Endothelial cell of umbilical vein (primary cell): Measurements from ENCODE around the gene DIP2C. TPM values are rescaled to one million over a fixed set of nuclear protein-coding genes. Genes with fewer than 3 reads are reported as not detected.

Experiments used
- BruUV-seq: library from RNA; stranded (reverse); fragments of 400-500 nt; replicated peaks from 2 replicates; lab custom pipeline; 2021; lab: Mats Ljungman, UMichigan
- CTCF ChIA-PET: fragments of 300-600, 350-600 bp; sonication (Branson Sonifier 250); formaldehyde crosslinking; loops from one replicate; lab custom pipeline; 2021; ENCODE audit warnings: antibody characterized with exemption, inconsistent platforms; lab: Charles Lee
- POLR2A ChIA-PET: fragments of 300-600, 350-600 bp; sonication (Branson Sonifier 250); formaldehyde crosslinking; loops from one replicate; lab custom pipeline; 2021; ENCODE audit warnings: antibody characterized with exemption, inconsistent platforms; lab: Charles Lee
- DNase-seq: peaks from one replicate; pipeline ENCODE4 v3.0.0-alpha.2; 2011; ENCODE audit warnings: low read depth, low spot score
- FAIRE-seq: peaks from 2 replicates; lab custom pipeline; 2011; peaks lifted over from hg19 to GRCh38; lab: Jason Lieb, UNC
- H2AFZ ChIP-seq: 2 replicates; pipeline ENCODE4 v1.6.0; 2012; ENCODE audit warnings: low read depth, low read length, control low read depth, inconsistent platforms
- H3K27ac ChIP-seq: 2 replicates; pipeline ENCODE4 v1.5.1; 2011; ENCODE audit warnings: low read depth, mild to moderate bottlenecking, control low read depth, low read length, moderate library complexity; ENCODE audit not compliant: insufficient read depth
- H3K27me3 ChIP-seq, 2 experiments: 2 replicates each; pipeline versions ENCODE4 v1.6.0 to v1.6.1; 2011; ENCODE audit warnings: low read length in 2 of 2, mixed read lengths in 1 of 2; ENCODE audit not compliant: control insufficient read depth in 2 of 2, insufficient read depth in 2 of 2
- H3K36me3 ChIP-seq, 2 experiments: 2 replicates in 1 of 2; 3 replicates in 1 of 2; pipeline ENCODE4 v1.5.1; 2011; ENCODE audit warnings: low read length in 2 of 2, mild to moderate bottlenecking in 1 of 2, moderate library complexity in 1 of 2; ENCODE audit not compliant: control insufficient read depth in 2 of 2, insufficient read depth in 2 of 2; ENCODE audit errors: extremely low read depth in 1 of 2
- H3K4me1 ChIP-seq: 3 replicates; pipeline ENCODE4 v1.5.1; 2011; ENCODE audit warnings: mild to moderate bottlenecking, low read length; ENCODE audit not compliant: control insufficient read depth, insufficient read depth; ENCODE audit errors: extremely low read depth
- H3K4me2 ChIP-seq: 2 replicates; pipeline ENCODE4 v1.6.1; 2011; ENCODE audit warnings: low read length, control low read depth, mixed read lengths; ENCODE audit not compliant: insufficient read depth
- H3K4me3 ChIP-seq, 3 experiments: fragments of 200-600 bp in 1 of 3; sonication (generic), shearing (Covaris generic) in 1 of 3; replicated peaks in 1 of 3; 2 replicates each; pipeline ENCODE4 v1.5.1; 2011 to 2016; ENCODE audit warnings: control low read depth in 3 of 3, low read length in 3 of 3, mild to moderate bottlenecking in 2 of 3, inconsistent platforms in 1 of 3, low read depth in 1 of 3, moderate library complexity in 1 of 3; ENCODE audit not compliant: insufficient read depth in 1 of 3
- H3K79me2 ChIP-seq: 2 replicates; pipeline ENCODE4 v1.6.0; 2012; ENCODE audit warnings: low read length, inconsistent platforms; ENCODE audit not compliant: control insufficient read depth, insufficient read depth
- H3K9ac ChIP-seq: replicated peaks from 2 replicates; pipeline ENCODE3; 2011; ENCODE audit warnings: low read length, control low read depth; ENCODE audit not compliant: insufficient read depth; ENCODE audit errors: extremely low read depth
- H3K9me1 ChIP-seq: replicated peaks from 3 replicates; pipeline ENCODE4 v1.6.0; 2011; ENCODE audit warnings: mild to moderate bottlenecking, low read length; ENCODE audit not compliant: control insufficient read depth, insufficient read depth; ENCODE audit errors: extremely low read depth
- H3K9me3 ChIP-seq: replicated peaks from 2 replicates; pipeline ENCODE4 v1.5.1; 2012; ENCODE audit warnings: low read length, inconsistent platforms; ENCODE audit not compliant: control insufficient read depth, insufficient read depth
- H4K20me1 ChIP-seq: replicated peaks from 2 replicates; pipeline ENCODE3; 2011; ENCODE audit warnings: mild to moderate bottlenecking, low read length; ENCODE audit not compliant: control insufficient read depth, insufficient read depth; ENCODE audit errors: extremely low read depth
- EZH2 ChIP-seq: IDR thresholded peaks from 2 replicates; pipeline ENCODE4 v1.6.1; 2012; ENCODE audit warnings: borderline replicate concordance, low read depth, mild to moderate bottlenecking, moderate library complexity, low read length, inconsistent platforms; ENCODE audit not compliant: severe bottlenecking
- FOS ChIP-seq: IDR thresholded peaks from 2 replicates; pipeline ENCODE4 v1.6.1; 2011; ENCODE audit warnings: mild to moderate bottlenecking, low read length, moderate library complexity, borderline replicate concordance; ENCODE audit not compliant: insufficient read depth
- GATA2 ChIP-seq: IDR thresholded peaks from 2 replicates; pipeline ENCODE4 v1.7.0; 2011; ENCODE audit warnings: low read depth, mild to moderate bottlenecking, moderate library complexity, mixed read lengths, low read length; ENCODE audit not compliant: insufficient read length, insufficient read depth
- POLR2AphosphoS5 ChIP-seq: IDR thresholded peaks from 2 replicates; pipeline ENCODE4 v1.6.1; 2012; ENCODE audit warnings: low read depth, mild to moderate bottlenecking, control low read depth, low read length, moderate library complexity; ENCODE audit not compliant: insufficient read depth
- dilution Hi-C: fragments of 300-500 bp; cut with MboI; formaldehyde crosslinking; loops from one replicate; pipeline ENCODE4 v1.15.0; 2019; ENCODE audit warnings: low sequenced_read_pairs; ENCODE audit not compliant: extremely low pct_ligation_motif_present
- intact Hi-C: fragments of 100-400 bp; cut with micrococcal nuclease; formaldehyde crosslinking; loops from one replicate; pipeline ENCODE4 v1.10.0; 2022
- polyA plus RNA-seq, 4 experiments: library from polyadenylated mRNA; depleted of rRNA in 3 of 4; stranded (reverse) in 3 of 4; unstranded in 1 of 4; fragments of >200 nt; gene quantifications; 2 replicates each; pipeline versions ENCODE4 v1.2.1 to v1.2.3, GENCODE V29; 2011 to 2012; ENCODE audit warnings: missing spikeins in 1 of 4
- total RNA-seq: library from RNA; stranded (reverse); gene quantifications from 2 replicates; pipeline ENCODE4 v1.2.3, GENCODE V29; 2021
- TF ChIP-seq, protein P1 (sequence below), 2 donors: IDR thresholded peaks; 1 replicate in 1 of 2; 2 replicates in 1 of 2; pipeline ENCODE4 v1.5.1; 2011; ENCODE audit warnings: low read length in 2 of 2, mild to moderate bottlenecking in 2 of 2, moderate library complexity in 2 of 2, control low read depth in 1 of 2, inconsistent platforms in 1 of 2, low read depth in 1 of 2; ENCODE audit not compliant: insufficient read depth in 1 of 2; ENCODE audit errors: extremely low read depth in 1 of 2
- TF ChIP-seq, protein P2 (sequence below): IDR thresholded peaks from 2 replicates; pipeline ENCODE4 v1.6.1; 2011; ENCODE audit not compliant: insufficient read depth, insufficient read length

DIP2C gene
- total and polyA plus RNA-seq, 2 donors (not counting 3 experiments of a cell fraction or from before 2014, with no cell fraction given), result 3.6 to 10.7 TPM

DNA sequence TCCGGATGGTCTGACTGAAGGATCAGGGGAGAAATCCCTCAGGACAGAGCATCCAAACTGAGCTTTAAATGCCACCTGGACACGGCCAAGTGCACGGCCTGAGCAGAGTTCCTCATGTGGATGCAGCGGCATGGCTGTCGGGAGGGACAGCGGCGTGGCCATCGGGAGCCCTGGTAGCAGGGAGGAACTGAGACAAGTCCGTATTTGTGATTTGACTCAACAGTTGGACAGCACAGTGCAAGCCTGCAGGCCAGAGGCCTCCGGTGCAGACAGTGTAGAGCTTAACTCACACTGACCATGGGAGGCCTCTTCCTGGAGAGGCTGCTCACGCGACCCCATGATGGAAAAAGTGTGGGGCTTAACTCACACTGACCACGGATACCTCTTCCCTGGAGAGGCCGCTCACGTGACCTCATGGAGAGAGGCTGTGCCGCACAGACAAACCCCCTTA is 207.4 kb downstream of the DIP2C start:
- CTCF ChIA-PET, result no interaction called here
- Histone ChIP-seq H2AFZ (no peak overlapping the region), H3K4me1 (peaks cover 8% of the 10 kb centered on the region), H3K79me2 (no peaks in the 10 kb centered on the region), H4K20me1 (no peaks in the 10 kb centered on the region), H3K9ac (no peak overlapping the region), H3K27ac (no peak overlapping the region), H3K27me3 (no peaks in the 10 kb centered on the region), H3K4me3 (no peak overlapping the region), H3K9me3 (no peaks in the 10 kb centered on the region), H3K36me3 (no peaks in the 10 kb centered on the region), H3K4me2 (no peak overlapping the region), H3K9me1 (no peaks in the 10 kb centered on the region)
- POLR2A ChIA-PET, result no interaction called here
- no peak for TF ChIP-seq GATA2
- no peak for TF ChIP-seq EZH2
- TF ChIP-seq FOS, result no peak
- TF ChIP-seq, protein P1, sequence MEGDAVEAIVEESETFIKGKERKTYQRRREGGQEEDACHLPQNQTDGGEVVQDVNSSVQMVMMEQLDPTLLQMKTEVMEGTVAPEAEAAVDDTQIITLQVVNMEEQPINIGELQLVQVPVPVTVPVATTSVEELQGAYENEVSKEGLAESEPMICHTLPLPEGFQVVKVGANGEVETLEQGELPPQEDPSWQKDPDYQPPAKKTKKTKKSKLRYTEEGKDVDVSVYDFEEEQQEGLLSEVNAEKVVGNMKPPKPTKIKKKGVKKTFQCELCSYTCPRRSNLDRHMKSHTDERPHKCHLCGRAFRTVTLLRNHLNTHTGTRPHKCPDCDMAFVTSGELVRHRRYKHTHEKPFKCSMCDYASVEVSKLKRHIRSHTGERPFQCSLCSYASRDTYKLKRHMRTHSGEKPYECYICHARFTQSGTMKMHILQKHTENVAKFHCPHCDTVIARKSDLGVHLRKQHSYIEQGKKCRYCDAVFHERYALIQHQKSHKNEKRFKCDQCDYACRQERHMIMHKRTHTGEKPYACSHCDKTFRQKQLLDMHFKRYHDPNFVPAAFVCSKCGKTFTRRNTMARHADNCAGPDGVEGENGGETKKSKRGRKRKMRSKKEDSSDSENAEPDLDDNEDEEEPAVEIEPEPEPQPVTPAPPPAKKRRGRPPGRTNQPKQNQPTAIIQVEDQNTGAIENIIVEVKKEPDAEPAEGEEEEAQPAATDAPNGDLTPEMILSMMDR (IDR thresholded peaks at IDR 0.05; ENCODE audit: extremely low read depth in 1 of 2, insufficient read depth in 1 of 2, low read depth in 1 of 2, low read length in 2 of 2), result no peak
- no peak for TF ChIP-seq POLR2AphosphoS5
- DNase-seq, result no peak
- dilution Hi-C loops (no loop called here), intact Hi-C loops (no loop called here)
- no TSS peak for BruUV-seq
- no peak for FAIRE-seq

DNA sequence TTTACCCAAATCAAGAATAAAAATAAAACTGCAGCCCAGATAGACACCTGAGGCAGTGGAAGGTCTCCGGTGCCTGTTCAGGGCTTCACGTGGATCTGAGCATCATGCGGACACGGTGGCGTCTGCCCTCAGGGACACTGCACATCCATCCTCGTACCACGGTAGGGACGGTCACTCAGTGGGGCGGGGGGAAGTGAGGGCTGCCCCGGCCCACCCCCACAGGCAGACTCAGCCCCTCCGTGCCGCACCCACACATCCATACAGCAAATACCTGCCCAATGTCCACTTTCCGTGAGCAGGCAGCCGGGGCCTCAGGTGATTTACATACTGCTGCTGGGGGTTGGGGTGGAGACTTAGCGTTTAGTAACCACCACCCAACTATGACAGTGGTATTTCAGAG is 207.8 kb downstream of the DIP2C start:
- H3K9me1 ChIP-seq, result no peaks in the 10 kb centered on the region
- H3K4me3 ChIP-seq, result no peak overlapping the region
- TF ChIP-seq, protein P2, sequence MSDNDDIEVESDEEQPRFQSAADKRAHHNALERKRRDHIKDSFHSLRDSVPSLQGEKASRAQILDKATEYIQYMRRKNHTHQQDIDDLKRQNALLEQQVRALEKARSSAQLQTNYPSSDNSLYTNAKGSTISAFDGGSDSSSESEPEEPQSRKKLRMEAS, result no peak
- intact Hi-C loops (no loop called here), dilution Hi-C loops (no loop called here)
- BruUV-seq, result no TSS peak
- DNase-seq, result no peak
- no peak for FAIRE-seq
- no peak overlapping the region for H2AFZ ChIP-seq
- peaks cover 8% of the 10 kb centered on the region for H3K4me1 ChIP-seq
- no peak overlapping the region for H3K9ac ChIP-seq
- H4K20me1 ChIP-seq, result no peaks in the 10 kb centered on the region
- H3K36me3 ChIP-seq, result no peaks in the 10 kb centered on the region
- H3K27me3 ChIP-seq, result no peaks in the 10 kb centered on the region
- POLR2A ChIA-PET, result no interaction called here
- no peak overlapping the region for H3K4me2 ChIP-seq
- no peak overlapping the region for H3K27ac ChIP-seq
- CTCF ChIA-PET, result no interaction called here
- no peaks in the 10 kb centered on the region for H3K9me3 ChIP-seq
- no peaks in the 10 kb centered on the region for H3K79me2 ChIP-seq
